Kidney epithelial cell (primary cell): ENCODE data around the gene FLT1. TPM values are rescaled to one million over a fixed set of nuclear protein-coding genes. Genes with fewer than 3 reads are reported as not detected.

ENCODE experiments used
- DNase-seq: peaks from one replicate; pipeline ENCODE4 v3.0.0-alpha.2; 2010; ENCODE audit warnings: low read depth
- H3K27me3 ChIP-seq: 2 replicates; pipeline ENCODE4 v1.6.0; 2011; ENCODE audit warnings: low read length; ENCODE audit not compliant: control insufficient read depth, insufficient read depth
- H3K36me3 ChIP-seq: 2 replicates; pipeline ENCODE4 v1.5.1; 2011; ENCODE audit warnings: low read length; ENCODE audit not compliant: control insufficient read depth, insufficient read depth
- H3K4me3 ChIP-seq: 2 replicates; pipeline ENCODE4 v1.5.1; 2011; ENCODE audit warnings: low read depth, mild to moderate bottlenecking, control low read depth, low read length
- total RNA-seq: library from RNA; depleted of rRNA; stranded (reverse); fragments of >200 nt; gene quantifications from 2 replicates; pipeline ENCODE4 v1.2.3, GENCODE V29; 2015
- TF ChIP-seq, protein P1 (sequence below): IDR thresholded peaks from 2 replicates; pipeline ENCODE4 v1.5.1; 2011; ENCODE audit warnings: mild to moderate bottlenecking, moderate library complexity, low read length, control low read depth, inconsistent platforms; ENCODE audit not compliant: insufficient read depth, poor library complexity, severe bottlenecking

The FLT1 gene
- total RNA-seq, 1 donor from 2014 or later, result 0.96 TPM

- H3K4me3 ChIP-seq, result no peak overlapping the region
- no peaks in the 10 kb centered on the region for H3K36me3 ChIP-seq
- H3K27me3 ChIP-seq, result no peaks in the 10 kb centered on the region
- no peak for DNase-seq
- TF ChIP-seq, protein P1, sequence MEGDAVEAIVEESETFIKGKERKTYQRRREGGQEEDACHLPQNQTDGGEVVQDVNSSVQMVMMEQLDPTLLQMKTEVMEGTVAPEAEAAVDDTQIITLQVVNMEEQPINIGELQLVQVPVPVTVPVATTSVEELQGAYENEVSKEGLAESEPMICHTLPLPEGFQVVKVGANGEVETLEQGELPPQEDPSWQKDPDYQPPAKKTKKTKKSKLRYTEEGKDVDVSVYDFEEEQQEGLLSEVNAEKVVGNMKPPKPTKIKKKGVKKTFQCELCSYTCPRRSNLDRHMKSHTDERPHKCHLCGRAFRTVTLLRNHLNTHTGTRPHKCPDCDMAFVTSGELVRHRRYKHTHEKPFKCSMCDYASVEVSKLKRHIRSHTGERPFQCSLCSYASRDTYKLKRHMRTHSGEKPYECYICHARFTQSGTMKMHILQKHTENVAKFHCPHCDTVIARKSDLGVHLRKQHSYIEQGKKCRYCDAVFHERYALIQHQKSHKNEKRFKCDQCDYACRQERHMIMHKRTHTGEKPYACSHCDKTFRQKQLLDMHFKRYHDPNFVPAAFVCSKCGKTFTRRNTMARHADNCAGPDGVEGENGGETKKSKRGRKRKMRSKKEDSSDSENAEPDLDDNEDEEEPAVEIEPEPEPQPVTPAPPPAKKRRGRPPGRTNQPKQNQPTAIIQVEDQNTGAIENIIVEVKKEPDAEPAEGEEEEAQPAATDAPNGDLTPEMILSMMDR, result no peak
Measured at GRCh38 chr13:28316129-28316528, 178.8 kb downstream of the FLT1 start.

GRCh38 chr13:28314879-28315278 is 180.0 kb downstream of the FLT1 start:
- Histone ChIP-seq H3K27me3 (no peaks in the 10 kb centered on the region), H3K36me3 (no peaks in the 10 kb centered on the region), H3K4me3 (no peak overlapping the region)
- TF ChIP-seq, protein P1, result no peak
- DNase-seq, result no peak

DNA sequence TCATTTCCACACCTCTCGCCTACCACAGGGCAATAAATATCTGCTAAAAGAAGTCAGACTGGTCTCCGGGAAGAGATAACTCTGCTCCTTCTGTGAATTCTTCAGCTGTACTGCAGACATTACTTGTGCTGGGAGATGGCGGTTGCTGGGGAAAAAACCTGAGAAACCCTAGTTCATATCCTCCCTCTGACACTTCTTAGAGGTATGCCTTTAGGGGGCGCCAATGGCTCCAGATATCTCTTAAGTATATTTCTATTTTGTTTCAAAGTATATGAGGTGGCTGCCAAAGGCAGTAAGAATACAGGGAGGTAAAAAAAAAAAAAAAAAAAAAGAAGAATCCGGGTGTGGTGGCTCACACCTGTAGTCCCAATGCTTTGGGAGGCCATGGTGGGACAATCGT is 181.3 kb downstream of the FLT1 start:
- Histone ChIP-seq H3K36me3 (no peaks in the 10 kb centered on the region), H3K27me3 (no peaks in the 10 kb centered on the region), H3K4me3 (no peak overlapping the region)
- DNase-seq, result no peak
- TF ChIP-seq, protein P1, result peak; percentile 29

GRCh38 chr13:28306325-28306724 is 188.6 kb downstream of the FLT1 start:
- TF ChIP-seq, protein P1, result no peak
- Histone ChIP-seq H3K36me3 (no peaks in the 10 kb centered on the region), H3K4me3 (no peak overlapping the region), H3K27me3 (no peaks in the 10 kb centered on the region)
- DNase-seq, result no peak

GRCh38 chr13:28301839-28302238 is 193.1 kb downstream of the FLT1 start:
- Histone ChIP-seq H3K27me3 (no peaks in the 10 kb centered on the region), H3K36me3 (no peaks in the 10 kb centered on the region), H3K4me3 (no peak overlapping the region)
- no peak for DNase-seq
- TF ChIP-seq, protein P1, result no peak

GRCh38 chr13:28299916-28300315 is 195.0 kb downstream of the FLT1 start:
- no peak for DNase-seq
- Histone ChIP-seq H3K36me3 (no peaks in the 10 kb centered on the region), H3K4me3 (no peak overlapping the region), H3K27me3 (no peaks in the 10 kb centered on the region)
- TF ChIP-seq, protein P1, result no peak
